HEK293 (cell line): ENCODE measurements around the gene ARL14.

ENCODE experiments used
- CTCF ChIA-PET: fragments of 350-600 bp; formaldehyde crosslinking; extraction: SDS; loops from one replicate; lab custom pipeline; 2021; ENCODE audit warnings: antibody characterized with exemption; lab: Yijun Ruan, JAX
- POLR2A ChIA-PET: fragments of 300-600 bp; formaldehyde crosslinking; extraction: SDS; loops from one replicate; lab custom pipeline; 2020; ENCODE audit warnings: antibody characterized with exemption, inconsistent platforms; lab: Yijun Ruan, JAX
- H3K27ac ChIP-seq: fragments of 200-500 bp; sonication (Bioruptor generic); 2 replicates; pipeline ENCODE4 v1.5.1; 2014; ENCODE audit warnings: low read depth, low read length, control low read depth, inconsistent platforms; ENCODE audit errors: extremely low read depth
- H3K36me3 ChIP-seq, 2 experiments: fragments of 200-500 bp in 1 of 2; sonication (Bioruptor generic) in 1 of 2; 1 replicate in 1 of 2; 2 replicates in 1 of 2; pipeline ENCODE4 v1.5.1; 2014 to 2017; ENCODE audit warnings: inconsistent platforms in 2 of 2, low read length in 2 of 2; ENCODE audit not compliant: control insufficient read depth in 2 of 2, insufficient read depth in 1 of 2
- H3K4me1 ChIP-seq: fragments of 200-500 bp; sonication (Bioruptor generic); 2 replicates; pipeline ENCODE4 v1.5.1; 2014; ENCODE audit warnings: mild to moderate bottlenecking, low read length, inconsistent platforms; ENCODE audit not compliant: control insufficient read depth, insufficient read depth
- H3K4me3 ChIP-seq: 2 replicates; pipeline ENCODE4 v1.5.1; 2011; ENCODE audit warnings: low read depth, mild to moderate bottlenecking, control low read depth, low read length, moderate library complexity
- H3K9me3 ChIP-seq: fragments of 200-500 bp; sonication (Bioruptor generic); 2 replicates; pipeline ENCODE4 v1.5.1; 2014; ENCODE audit warnings: low read depth, low read length, inconsistent platforms; ENCODE audit not compliant: control insufficient read depth, insufficient read depth
- EGR2 ChIP-seq: fragments of 450-650 bp; formaldehyde crosslinking; IDR thresholded peaks from 2 replicates; pipeline ENCODE4 v1.5.1; 2016; ENCODE audit warnings: low read depth, missing biosample characterization, missing genetic modification characterization
- KLF10 ChIP-seq: fragments of 450-650 bp; IDR thresholded peaks from 2 replicates; pipeline ENCODE4 v1.5.1; 2018; ENCODE audit warnings: missing biosample characterization, mild to moderate bottlenecking, missing genetic modification characterization
- SCRT2 ChIP-seq: fragments of 450-650 bp; formaldehyde crosslinking; IDR thresholded peaks from 2 replicates; pipeline ENCODE4 v1.5.1; 2016; ENCODE audit warnings: missing biosample characterization, missing genetic modification characterization
- WT1 ChIP-seq: fragments of 450-650 bp; formaldehyde crosslinking; IDR thresholded peaks from 2 replicates; pipeline ENCODE4 v1.5.1; 2016; ENCODE audit warnings: missing biosample characterization, missing genetic modification characterization
- ZNF37A ChIP-seq: fragments of 450-650 bp; IDR thresholded peaks from 2 replicates; pipeline ENCODE4 v1.5.1; 2018; ENCODE audit warnings: missing biosample characterization, missing genetic modification characterization
- ZNF510 ChIP-seq: fragments of 450-650 bp; formaldehyde crosslinking; IDR thresholded peaks from 2 replicates; pipeline ENCODE4 v1.5.1; 2018; ENCODE audit warnings: mild to moderate bottlenecking, missing genetic modification characterization, missing biosample characterization; ENCODE audit not compliant: insufficient replicate concordance
- ZNF596 ChIP-seq: fragments of 450-650 bp; IDR thresholded peaks from 2 replicates; pipeline ENCODE4 v1.5.0; 2018; ENCODE audit warnings: missing biosample characterization, mild to moderate bottlenecking, missing genetic modification characterization, moderate library complexity
- ZNF660 ChIP-seq: fragments of 450-650 bp; IDR thresholded peaks from 2 replicates; pipeline ENCODE4 v1.5.1; 2018; ENCODE audit warnings: missing biosample characterization, mild to moderate bottlenecking, missing genetic modification characterization
- ZNF747 ChIP-seq: fragments of 450-650 bp; formaldehyde crosslinking; IDR thresholded peaks from 2 replicates; pipeline ENCODE4 v1.5.1; 2016; ENCODE audit warnings: missing biosample characterization, missing genetic modification characterization
- ZNF768 ChIP-seq: fragments of 450-650 bp; formaldehyde crosslinking; IDR thresholded peaks from 2 replicates; pipeline ENCODE4 v1.5.1; 2018; ENCODE audit warnings: missing biosample characterization, mild to moderate bottlenecking, missing genetic modification characterization
- TF ChIP-seq, protein P1 (sequence below): fragments of 450-650 bp; formaldehyde crosslinking; IDR thresholded peaks from 2 replicates; pipeline ENCODE4 v1.5.1; 2016; ENCODE audit warnings: missing biosample characterization, missing genetic modification characterization
- TF ChIP-seq, protein P2 (sequence below): fragments of 450-650 bp; formaldehyde crosslinking; IDR thresholded peaks from 2 replicates; pipeline ENCODE4 v1.5.1; 2017; ENCODE audit warnings: missing biosample characterization, missing genetic modification characterization
- TF ChIP-seq, protein P3 (sequence below): fragments of 450-650 bp; formaldehyde crosslinking; IDR thresholded peaks from 2 replicates; pipeline ENCODE4 v1.5.1; 2016; ENCODE audit warnings: missing biosample characterization, missing genetic modification characterization
- TF ChIP-seq, protein P4 (sequence below): fragments of 450-650 bp; formaldehyde crosslinking; IDR thresholded peaks from 2 replicates; pipeline ENCODE4 v1.5.1; 2016; ENCODE audit warnings: missing biosample characterization, missing genetic modification characterization
- TF ChIP-seq, protein P5 (sequence below): fragments of 450-650 bp; IDR thresholded peaks from 2 replicates; pipeline ENCODE4 v1.5.1; 2018; ENCODE audit warnings: missing biosample characterization, missing genetic modification characterization
- TF ChIP-seq, protein P6 (sequence below): fragments of 450-650 bp; formaldehyde crosslinking; IDR thresholded peaks from 2 replicates; pipeline ENCODE4 v1.5.1; 2016; ENCODE audit warnings: missing biosample characterization, missing genetic modification characterization, borderline replicate concordance

ARL14 gene

DNA sequence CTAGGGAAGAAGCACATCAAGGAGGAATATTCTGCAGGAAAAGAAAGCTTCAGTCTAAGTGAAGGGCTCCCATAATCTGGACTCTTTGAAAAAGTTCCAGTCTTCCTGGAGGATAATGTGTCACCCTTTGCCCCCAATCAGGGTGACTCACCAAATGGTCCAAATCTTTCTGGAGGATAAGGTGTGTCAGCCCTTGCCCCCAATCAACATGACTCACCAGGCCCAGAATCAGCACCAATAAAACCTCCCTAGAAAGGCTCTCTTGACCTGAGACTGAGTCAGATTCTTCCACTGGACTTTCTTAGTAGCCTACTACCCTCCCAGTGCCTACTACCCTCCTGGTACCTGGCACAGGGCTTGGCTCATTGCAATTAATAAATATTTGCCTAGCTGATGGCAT is 9.5 kb upstream of the ARL14 start (continued):
- TF ChIP-seq, protein P1, sequence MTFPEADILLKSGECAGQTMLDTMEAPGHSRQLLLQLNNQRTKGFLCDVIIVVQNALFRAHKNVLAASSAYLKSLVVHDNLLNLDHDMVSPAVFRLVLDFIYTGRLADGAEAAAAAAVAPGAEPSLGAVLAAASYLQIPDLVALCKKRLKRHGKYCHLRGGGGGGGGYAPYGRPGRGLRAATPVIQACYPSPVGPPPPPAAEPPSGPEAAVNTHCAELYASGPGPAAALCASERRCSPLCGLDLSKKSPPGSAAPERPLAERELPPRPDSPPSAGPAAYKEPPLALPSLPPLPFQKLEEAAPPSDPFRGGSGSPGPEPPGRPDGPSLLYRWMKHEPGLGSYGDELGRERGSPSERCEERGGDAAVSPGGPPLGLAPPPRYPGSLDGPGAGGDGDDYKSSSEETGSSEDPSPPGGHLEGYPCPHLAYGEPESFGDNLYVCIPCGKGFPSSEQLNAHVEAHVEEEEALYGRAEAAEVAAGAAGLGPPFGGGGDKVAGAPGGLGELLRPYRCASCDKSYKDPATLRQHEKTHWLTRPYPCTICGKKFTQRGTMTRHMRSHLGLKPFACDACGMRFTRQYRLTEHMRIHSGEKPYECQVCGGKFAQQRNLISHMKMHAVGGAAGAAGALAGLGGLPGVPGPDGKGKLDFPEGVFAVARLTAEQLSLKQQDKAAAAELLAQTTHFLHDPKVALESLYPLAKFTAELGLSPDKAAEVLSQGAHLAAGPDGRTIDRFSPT (tag by site-specific recombination), result peak; percentile 95
- TF ChIP-seq ZNF660 (tag by site-specific recombination) (peak; percentile 64), ZNF37A (tag by site-specific recombination) (no peak), KLF10 (peak; percentile 39), WT1 (tag by site-specific recombination) (peak; percentile 72), ZNF768 (tag by site-specific recombination) (no peak)
- TF ChIP-seq, protein P2, sequence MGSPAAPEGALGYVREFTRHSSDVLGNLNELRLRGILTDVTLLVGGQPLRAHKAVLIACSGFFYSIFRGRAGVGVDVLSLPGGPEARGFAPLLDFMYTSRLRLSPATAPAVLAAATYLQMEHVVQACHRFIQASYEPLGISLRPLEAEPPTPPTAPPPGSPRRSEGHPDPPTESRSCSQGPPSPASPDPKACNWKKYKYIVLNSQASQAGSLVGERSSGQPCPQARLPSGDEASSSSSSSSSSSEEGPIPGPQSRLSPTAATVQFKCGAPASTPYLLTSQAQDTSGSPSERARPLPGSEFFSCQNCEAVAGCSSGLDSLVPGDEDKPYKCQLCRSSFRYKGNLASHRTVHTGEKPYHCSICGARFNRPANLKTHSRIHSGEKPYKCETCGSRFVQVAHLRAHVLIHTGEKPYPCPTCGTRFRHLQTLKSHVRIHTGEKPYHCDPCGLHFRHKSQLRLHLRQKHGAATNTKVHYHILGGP (tag by site-specific recombination), result peak; percentile 58
- TF ChIP-seq, protein P3, sequence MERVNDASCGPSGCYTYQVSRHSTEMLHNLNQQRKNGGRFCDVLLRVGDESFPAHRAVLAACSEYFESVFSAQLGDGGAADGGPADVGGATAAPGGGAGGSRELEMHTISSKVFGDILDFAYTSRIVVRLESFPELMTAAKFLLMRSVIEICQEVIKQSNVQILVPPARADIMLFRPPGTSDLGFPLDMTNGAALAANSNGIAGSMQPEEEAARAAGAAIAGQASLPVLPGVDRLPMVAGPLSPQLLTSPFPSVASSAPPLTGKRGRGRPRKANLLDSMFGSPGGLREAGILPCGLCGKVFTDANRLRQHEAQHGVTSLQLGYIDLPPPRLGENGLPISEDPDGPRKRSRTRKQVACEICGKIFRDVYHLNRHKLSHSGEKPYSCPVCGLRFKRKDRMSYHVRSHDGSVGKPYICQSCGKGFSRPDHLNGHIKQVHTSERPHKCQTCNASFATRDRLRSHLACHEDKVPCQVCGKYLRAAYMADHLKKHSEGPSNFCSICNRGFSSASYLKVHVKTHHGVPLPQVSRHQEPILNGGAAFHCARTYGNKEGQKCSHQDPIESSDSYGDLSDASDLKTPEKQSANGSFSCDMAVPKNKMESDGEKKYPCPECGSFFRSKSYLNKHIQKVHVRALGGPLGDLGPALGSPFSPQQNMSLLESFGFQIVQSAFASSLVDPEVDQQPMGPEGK (tag by site-specific recombination), result peak; percentile 77
- TF ChIP-seq, protein P4, sequence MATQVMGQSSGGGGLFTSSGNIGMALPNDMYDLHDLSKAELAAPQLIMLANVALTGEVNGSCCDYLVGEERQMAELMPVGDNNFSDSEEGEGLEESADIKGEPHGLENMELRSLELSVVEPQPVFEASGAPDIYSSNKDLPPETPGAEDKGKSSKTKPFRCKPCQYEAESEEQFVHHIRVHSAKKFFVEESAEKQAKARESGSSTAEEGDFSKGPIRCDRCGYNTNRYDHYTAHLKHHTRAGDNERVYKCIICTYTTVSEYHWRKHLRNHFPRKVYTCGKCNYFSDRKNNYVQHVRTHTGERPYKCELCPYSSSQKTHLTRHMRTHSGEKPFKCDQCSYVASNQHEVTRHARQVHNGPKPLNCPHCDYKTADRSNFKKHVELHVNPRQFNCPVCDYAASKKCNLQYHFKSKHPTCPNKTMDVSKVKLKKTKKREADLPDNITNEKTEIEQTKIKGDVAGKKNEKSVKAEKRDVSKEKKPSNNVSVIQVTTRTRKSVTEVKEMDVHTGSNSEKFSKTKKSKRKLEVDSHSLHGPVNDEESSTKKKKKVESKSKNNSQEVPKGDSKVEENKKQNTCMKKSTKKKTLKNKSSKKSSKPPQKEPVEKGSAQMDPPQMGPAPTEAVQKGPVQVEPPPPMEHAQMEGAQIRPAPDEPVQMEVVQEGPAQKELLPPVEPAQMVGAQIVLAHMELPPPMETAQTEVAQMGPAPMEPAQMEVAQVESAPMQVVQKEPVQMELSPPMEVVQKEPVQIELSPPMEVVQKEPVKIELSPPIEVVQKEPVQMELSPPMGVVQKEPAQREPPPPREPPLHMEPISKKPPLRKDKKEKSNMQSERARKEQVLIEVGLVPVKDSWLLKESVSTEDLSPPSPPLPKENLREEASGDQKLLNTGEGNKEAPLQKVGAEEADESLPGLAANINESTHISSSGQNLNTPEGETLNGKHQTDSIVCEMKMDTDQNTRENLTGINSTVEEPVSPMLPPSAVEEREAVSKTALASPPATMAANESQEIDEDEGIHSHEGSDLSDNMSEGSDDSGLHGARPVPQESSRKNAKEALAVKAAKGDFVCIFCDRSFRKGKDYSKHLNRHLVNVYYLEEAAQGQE (tag by site-specific recombination), result no peak
- TF ChIP-seq, protein P5, sequence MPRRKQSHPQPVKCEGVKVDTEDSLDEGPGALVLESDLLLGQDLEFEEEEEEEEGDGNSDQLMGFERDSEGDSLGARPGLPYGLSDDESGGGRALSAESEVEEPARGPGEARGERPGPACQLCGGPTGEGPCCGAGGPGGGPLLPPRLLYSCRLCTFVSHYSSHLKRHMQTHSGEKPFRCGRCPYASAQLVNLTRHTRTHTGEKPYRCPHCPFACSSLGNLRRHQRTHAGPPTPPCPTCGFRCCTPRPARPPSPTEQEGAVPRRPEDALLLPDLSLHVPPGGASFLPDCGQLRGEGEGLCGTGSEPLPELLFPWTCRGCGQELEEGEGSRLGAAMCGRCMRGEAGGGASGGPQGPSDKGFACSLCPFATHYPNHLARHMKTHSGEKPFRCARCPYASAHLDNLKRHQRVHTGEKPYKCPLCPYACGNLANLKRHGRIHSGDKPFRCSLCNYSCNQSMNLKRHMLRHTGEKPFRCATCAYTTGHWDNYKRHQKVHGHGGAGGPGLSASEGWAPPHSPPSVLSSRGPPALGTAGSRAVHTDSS, result no peak

DNA sequence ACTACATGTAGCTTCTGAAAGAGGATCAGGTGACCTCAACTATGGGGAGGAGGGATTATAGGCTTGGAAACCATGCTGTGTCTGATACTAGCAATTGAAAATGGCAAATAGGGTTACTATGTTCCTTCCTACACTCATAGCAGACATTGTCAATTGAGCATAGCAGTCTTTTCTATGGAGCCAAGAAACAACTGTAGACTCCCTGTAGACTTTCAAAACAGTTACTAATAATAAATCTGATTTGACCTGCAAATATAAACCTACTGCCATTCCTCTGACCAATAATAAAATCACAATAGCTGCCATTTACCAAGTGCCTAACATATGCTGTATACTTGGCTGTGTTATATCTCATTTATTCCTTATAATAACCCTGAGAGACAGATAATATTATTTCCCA is 8.5 kb upstream of the ARL14 start:
- Histone ChIP-seq H3K9me3 (no peaks in the 10 kb centered on the region), H3K36me3 (no peaks in the 10 kb centered on the region), H3K27ac (no peak overlapping the region), H3K4me1 (peaks cover 11% of the 10 kb centered on the region; the same call in 1 of the 2 replicates), H3K4me3 (no peak overlapping the region)
- ChIA-PET POLR2A (no interaction called here), CTCF (no interaction called here)
- TF ChIP-seq, protein P6, sequence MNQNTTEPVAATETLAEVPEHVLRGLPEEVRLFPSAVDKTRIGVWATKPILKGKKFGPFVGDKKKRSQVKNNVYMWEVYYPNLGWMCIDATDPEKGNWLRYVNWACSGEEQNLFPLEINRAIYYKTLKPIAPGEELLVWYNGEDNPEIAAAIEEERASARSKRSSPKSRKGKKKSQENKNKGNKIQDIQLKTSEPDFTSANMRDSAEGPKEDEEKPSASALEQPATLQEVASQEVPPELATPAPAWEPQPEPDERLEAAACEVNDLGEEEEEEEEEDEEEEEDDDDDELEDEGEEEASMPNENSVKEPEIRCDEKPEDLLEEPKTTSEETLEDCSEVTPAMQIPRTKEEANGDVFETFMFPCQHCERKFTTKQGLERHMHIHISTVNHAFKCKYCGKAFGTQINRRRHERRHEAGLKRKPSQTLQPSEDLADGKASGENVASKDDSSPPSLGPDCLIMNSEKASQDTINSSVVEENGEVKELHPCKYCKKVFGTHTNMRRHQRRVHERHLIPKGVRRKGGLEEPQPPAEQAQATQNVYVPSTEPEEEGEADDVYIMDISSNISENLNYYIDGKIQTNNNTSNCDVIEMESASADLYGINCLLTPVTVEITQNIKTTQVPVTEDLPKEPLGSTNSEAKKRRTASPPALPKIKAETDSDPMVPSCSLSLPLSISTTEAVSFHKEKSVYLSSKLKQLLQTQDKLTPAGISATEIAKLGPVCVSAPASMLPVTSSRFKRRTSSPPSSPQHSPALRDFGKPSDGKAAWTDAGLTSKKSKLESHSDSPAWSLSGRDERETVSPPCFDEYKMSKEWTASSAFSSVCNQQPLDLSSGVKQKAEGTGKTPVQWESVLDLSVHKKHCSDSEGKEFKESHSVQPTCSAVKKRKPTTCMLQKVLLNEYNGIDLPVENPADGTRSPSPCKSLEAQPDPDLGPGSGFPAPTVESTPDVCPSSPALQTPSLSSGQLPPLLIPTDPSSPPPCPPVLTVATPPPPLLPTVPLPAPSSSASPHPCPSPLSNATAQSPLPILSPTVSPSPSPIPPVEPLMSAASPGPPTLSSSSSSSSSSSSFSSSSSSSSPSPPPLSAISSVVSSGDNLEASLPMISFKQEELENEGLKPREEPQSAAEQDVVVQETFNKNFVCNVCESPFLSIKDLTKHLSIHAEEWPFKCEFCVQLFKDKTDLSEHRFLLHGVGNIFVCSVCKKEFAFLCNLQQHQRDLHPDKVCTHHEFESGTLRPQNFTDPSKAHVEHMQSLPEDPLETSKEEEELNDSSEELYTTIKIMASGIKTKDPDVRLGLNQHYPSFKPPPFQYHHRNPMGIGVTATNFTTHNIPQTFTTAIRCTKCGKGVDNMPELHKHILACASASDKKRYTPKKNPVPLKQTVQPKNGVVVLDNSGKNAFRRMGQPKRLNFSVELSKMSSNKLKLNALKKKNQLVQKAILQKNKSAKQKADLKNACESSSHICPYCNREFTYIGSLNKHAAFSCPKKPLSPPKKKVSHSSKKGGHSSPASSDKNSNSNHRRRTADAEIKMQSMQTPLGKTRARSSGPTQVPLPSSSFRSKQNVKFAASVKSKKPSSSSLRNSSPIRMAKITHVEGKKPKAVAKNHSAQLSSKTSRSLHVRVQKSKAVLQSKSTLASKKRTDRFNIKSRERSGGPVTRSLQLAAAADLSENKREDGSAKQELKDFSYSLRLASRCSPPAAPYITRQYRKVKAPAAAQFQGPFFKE (tag by site-specific recombination), result no peak
- no peak for TF ChIP-seq ZNF747
- no peak for TF ChIP-seq ZNF510 (tag by site-specific recombination)
- TF ChIP-seq SCRT2 (tag by site-specific recombination), result no peak
- TF ChIP-seq EGR2, result no peak
- TF ChIP-seq ZNF596 (tag by site-specific recombination), result no peak
